SK-N-SH treated with all-trans-retinoic acid at 6 μM for 48 hours (cell line): ENCODE measurements around the gene DTL.

Experiments
- ATAC-seq: fragments of 200-7000 bp; cut with Tn5 transposase; 3 replicates; pipeline ENCODE4 v1.9.1; 2020; ENCODE audit warnings: mild to moderate bottlenecking, moderate library complexity
- ARNTL ChIP-seq: fragments of 450-650 bp; formaldehyde crosslinking; IDR thresholded peaks from 2 replicates; pipeline ENCODE4 v1.5.0; 2020; ENCODE audit warnings: low read depth, mild to moderate bottlenecking, moderate library complexity, borderline replicate concordance
- BACH2 ChIP-seq: fragments of 250-450 bp; sonication (Bioruptor Pico); IDR thresholded peaks from 2 replicates; pipeline ENCODE4 v1.9.0; 2021; ENCODE audit warnings: mild to moderate bottlenecking, borderline replicate concordance
- CREB5 ChIP-seq: fragments of 250-450 bp; sonication (Bioruptor Pico); IDR thresholded peaks from 2 replicates; pipeline ENCODE4 v1.5.1; 2020; ENCODE audit warnings: low read depth, mild to moderate bottlenecking, moderate library complexity
- CSRNP3 ChIP-seq: fragments of 250-450 bp; sonication (Bioruptor Pico); IDR thresholded peaks from 2 replicates; pipeline ENCODE4 v1.5.1; 2021; ENCODE audit warnings: mild to moderate bottlenecking, moderate library complexity
- ESRRG ChIP-seq: fragments of 250-450 bp; sonication (Bioruptor Pico); IDR thresholded peaks from 2 replicates; pipeline ENCODE4 v1.6.1; 2021; ENCODE audit warnings: mild to moderate bottlenecking
- GLIS3 ChIP-seq: fragments of 250-450 bp; sonication (Bioruptor Pico); IDR thresholded peaks from 2 replicates; pipeline ENCODE4 v1.5.0; 2020; ENCODE audit warnings: mild to moderate bottlenecking, moderate library complexity
- OSR1 ChIP-seq: fragments of 250-450 bp; sonication (Bioruptor Pico); IDR thresholded peaks from 2 replicates; pipeline ENCODE4 v1.8.0; 2022; ENCODE audit warnings: moderate library complexity, mild to moderate bottlenecking, inconsistent platforms
- PPARA ChIP-seq: fragments of 250-450 bp; sonication (Bioruptor Pico); IDR thresholded peaks from 2 replicates; pipeline ENCODE4 v1.5.0; 2020; ENCODE audit warnings: mild to moderate bottlenecking, borderline replicate concordance
- RARB ChIP-seq: fragments of 250-450 bp; sonication (Bioruptor Pico); IDR thresholded peaks from 2 replicates; pipeline ENCODE4 v1.8.0; 2021; ENCODE audit warnings: mild to moderate bottlenecking, moderate library complexity
- SNAI2 ChIP-seq: fragments of 250-450 bp; sonication (Bioruptor Pico); IDR thresholded peaks from 2 replicates; pipeline ENCODE4 v1.5.0; 2020; ENCODE audit warnings: mild to moderate bottlenecking, moderate library complexity
- TCF4 ChIP-seq: fragments of 250-450 bp; sonication (Bioruptor Pico); IDR thresholded peaks from 2 replicates; pipeline ENCODE4 v1.8.0; 2021; ENCODE audit warnings: mild to moderate bottlenecking, moderate library complexity, borderline replicate concordance
- TSHZ2 ChIP-seq: fragments of 250-450 bp; sonication (Bioruptor Pico); IDR thresholded peaks from 2 replicates; pipeline ENCODE4 v1.5.0; 2020; ENCODE audit warnings: mild to moderate bottlenecking, moderate library complexity
- ZFP3 ChIP-seq: fragments of 250-450 bp; sonication (Bioruptor Pico); IDR thresholded peaks from 2 replicates; pipeline ENCODE4 v1.5.0; 2020; ENCODE audit warnings: mild to moderate bottlenecking, moderate library complexity
- ZFP30 ChIP-seq: fragments of 450-650 bp; formaldehyde crosslinking; IDR thresholded peaks from 2 replicates; pipeline ENCODE4 v1.5.0; 2022; ENCODE audit warnings: mild to moderate bottlenecking, moderate library complexity
- ZNF565 ChIP-seq: fragments of 450-650 bp; formaldehyde crosslinking; conservative IDR thresholded peaks from 2 replicates; pipeline ENCODE4 v1.5.0; 2020; ENCODE audit warnings: low read depth, mild to moderate bottlenecking, moderate library complexity
- ZNF70 ChIP-seq: fragments of 450-650 bp; formaldehyde crosslinking; IDR thresholded peaks from 2 replicates; pipeline ENCODE4 v1.5.0; 2020; ENCODE audit warnings: mild to moderate bottlenecking, moderate library complexity
- ZNF8 ChIP-seq: fragments of 450-650 bp; formaldehyde crosslinking; IDR thresholded peaks from 2 replicates; pipeline ENCODE4 v1.5.0; 2020; ENCODE audit warnings: mild to moderate bottlenecking, moderate library complexity
- TF ChIP-seq, protein P1 (sequence below): fragments of 250-450 bp; sonication (Bioruptor Pico); IDR thresholded peaks from 2 replicates; pipeline ENCODE4 v1.8.0; 2021; ENCODE audit warnings: low read depth, mild to moderate bottlenecking, moderate library complexity, borderline replicate concordance
- TF ChIP-seq, protein P2 (sequence below): fragments of 250-450 bp; sonication (Bioruptor Pico); IDR thresholded peaks from 2 replicates; pipeline ENCODE4 v1.8.0; 2020; ENCODE audit warnings: mild to moderate bottlenecking, moderate library complexity, borderline replicate concordance

Gene DTL

DNA sequence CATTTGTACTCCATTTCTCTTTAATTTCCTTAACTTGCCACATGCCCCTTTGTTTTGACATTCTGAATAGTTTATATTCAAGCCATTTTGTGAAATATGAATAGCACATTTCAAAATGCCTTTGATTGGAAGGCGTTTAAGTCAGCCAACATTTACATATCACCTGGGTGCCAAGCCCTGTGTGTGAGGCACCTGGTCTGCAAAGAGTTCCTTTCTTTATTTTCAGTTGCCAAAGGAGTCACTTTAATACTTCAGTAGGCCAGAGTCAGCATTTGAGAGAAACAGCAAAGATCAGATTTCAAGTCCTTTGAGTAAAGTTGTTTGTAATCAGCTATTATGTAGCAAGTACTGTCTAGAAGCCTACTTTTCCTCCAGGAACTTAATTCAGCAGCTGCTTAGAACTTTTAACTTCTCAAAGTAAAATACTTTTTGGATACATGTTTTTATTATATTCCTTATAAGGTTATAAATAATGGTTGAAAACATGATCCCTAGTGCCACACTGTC lies 70.8 kb downstream of the DTL start:
- TF ChIP-seq ZFP3 (CRISPR knock-in tag): no peak
- TF ChIP-seq OSR1 (CRISPR knock-in tag): no peak
- no peak for TF ChIP-seq ESRRG (CRISPR knock-in tag)
- no peak for ATAC-seq

GRCh38 chr1:212107481-212107880 lies 71.9 kb downstream of the DTL start:
- TF ChIP-seq TSHZ2 (no peak), PPARA (CRISPR knock-in tag) (no peak), TCF4 (CRISPR knock-in tag) (no peak), SNAI2 (no peak), ESRRG (CRISPR knock-in tag) (no peak), ARNTL (CRISPR knock-in tag) (no peak)
- TF ChIP-seq, all 23 proteins: peak for 0
- ATAC-seq: no peak

DNA sequence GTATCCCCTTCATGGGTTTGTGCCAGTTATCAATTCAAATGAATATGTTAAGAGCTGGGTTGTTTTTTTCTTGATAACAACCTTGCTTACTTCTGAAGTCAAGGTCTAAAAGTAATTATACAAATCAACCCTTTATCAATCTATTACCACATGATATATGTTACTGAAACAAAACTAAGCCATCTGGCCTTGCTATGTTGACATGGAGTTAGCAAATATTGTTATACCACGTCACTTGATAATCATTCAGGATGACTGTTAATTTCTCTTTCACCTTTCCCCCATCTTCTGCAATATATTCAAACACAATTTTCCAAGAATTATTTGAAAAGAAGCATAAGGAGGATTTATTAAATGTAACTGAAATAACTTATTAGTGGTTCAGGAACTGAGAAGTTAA lies 72.6 kb downstream of the DTL start:
- TF ChIP-seq PPARA (CRISPR knock-in tag): no peak
- no peak for ATAC-seq

- ATAC-seq: no peak
- no peak for TF ChIP-seq ZFP30 (CRISPR knock-in tag)
- TF ChIP-seq OSR1 (CRISPR knock-in tag): no peak
- TF ChIP-seq RARB (CRISPR knock-in tag): no peak
Observed at GRCh38 chr1:212108981-212109380, 73.4 kb downstream of the DTL start.

GRCh38 chr1:212109728-212110127 lies 74.2 kb downstream of the DTL start:
- ATAC-seq: no peak
- TF ChIP-seq ZFP3 (CRISPR knock-in tag) (no peak), BACH2 (CRISPR knock-in tag) (no peak), ARNTL (CRISPR knock-in tag) (no peak), CSRNP3 (no peak), ZNF70 (no peak), ZFP30 (CRISPR knock-in tag) (no peak), ESRRG (CRISPR knock-in tag) (no peak), CREB5 (CRISPR knock-in tag) (no peak), GLIS3 (CRISPR knock-in tag) (no peak), ZNF8 (no peak), ZNF565 (no peak), PPARA (CRISPR knock-in tag) (no peak)
- TF ChIP-seq, protein P1, sequence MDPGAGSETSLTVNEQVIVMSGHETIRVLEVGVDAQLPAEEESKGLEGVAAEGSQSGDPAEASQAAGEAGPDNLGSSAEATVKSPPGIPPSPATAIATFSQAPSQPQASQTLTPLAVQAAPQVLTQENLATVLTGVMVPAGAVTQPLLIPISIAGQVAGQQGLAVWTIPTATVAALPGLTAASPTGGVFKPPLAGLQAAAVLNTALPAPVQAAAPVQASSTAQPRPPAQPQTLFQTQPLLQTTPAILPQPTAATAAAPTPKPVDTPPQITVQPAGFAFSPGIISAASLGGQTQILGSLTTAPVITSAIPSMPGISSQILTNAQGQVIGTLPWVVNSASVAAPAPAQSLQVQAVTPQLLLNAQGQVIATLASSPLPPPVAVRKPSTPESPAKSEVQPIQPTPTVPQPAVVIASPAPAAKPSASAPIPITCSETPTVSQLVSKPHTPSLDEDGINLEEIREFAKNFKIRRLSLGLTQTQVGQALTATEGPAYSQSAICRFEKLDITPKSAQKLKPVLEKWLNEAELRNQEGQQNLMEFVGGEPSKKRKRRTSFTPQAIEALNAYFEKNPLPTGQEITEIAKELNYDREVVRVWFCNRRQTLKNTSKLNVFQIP (CRISPR knock-in tag): no peak
- TF ChIP-seq, protein P2, sequence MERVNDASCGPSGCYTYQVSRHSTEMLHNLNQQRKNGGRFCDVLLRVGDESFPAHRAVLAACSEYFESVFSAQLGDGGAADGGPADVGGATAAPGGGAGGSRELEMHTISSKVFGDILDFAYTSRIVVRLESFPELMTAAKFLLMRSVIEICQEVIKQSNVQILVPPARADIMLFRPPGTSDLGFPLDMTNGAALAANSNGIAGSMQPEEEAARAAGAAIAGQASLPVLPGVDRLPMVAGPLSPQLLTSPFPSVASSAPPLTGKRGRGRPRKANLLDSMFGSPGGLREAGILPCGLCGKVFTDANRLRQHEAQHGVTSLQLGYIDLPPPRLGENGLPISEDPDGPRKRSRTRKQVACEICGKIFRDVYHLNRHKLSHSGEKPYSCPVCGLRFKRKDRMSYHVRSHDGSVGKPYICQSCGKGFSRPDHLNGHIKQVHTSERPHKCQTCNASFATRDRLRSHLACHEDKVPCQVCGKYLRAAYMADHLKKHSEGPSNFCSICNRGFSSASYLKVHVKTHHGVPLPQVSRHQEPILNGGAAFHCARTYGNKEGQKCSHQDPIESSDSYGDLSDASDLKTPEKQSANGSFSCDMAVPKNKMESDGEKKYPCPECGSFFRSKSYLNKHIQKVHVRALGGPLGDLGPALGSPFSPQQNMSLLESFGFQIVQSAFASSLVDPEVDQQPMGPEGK: no peak
